HepG2 (cell line): ENCODE results near the gene BTBD19. TPM values are rescaled to one million over a fixed set of nuclear protein-coding genes. Genes with fewer than 3 reads are reported as not detected.
A peak's percentile ranks its signal among the peaks of the same experiment; 100 is the strongest.

Experiments
- DPF2 ChIP-seq: sonication (generic); formaldehyde crosslinking; IDR thresholded peaks from 2 replicates; pipeline ENCODE4 v1.4.0; 2020; ENCODE audit warnings: mild to moderate bottlenecking, low read depth, missing genetic modification reagents, borderline replicate concordance
- IRF2 ChIP-seq: IDR thresholded peaks from 2 replicates; pipeline ENCODE4 v1.6.1; 2018; ENCODE audit warnings: missing genetic modification reagents, missing compliant biosample characterization
- SNAPC2 ChIP-seq: sonication (generic); formaldehyde crosslinking; IDR thresholded peaks from 2 replicates; pipeline ENCODE4 v1.8.1; 2022; ENCODE audit warnings: mild to moderate bottlenecking, missing genetic modification reagents
- SRY ChIP-seq: sonication (generic); formaldehyde crosslinking; IDR thresholded peaks from 2 replicates; pipeline ENCODE4 v1.8.0; 2022; ENCODE audit warnings: mild to moderate bottlenecking, missing genetic modification reagents
- TBX3 ChIP-seq: fragments of 450-650 bp; IDR thresholded peaks from 2 replicates; pipeline ENCODE4 v1.6.1; 2017; ENCODE audit warnings: antibody characterized with exemption, mild to moderate bottlenecking, inconsistent platforms, borderline replicate concordance
- WIZ ChIP-seq: sonication (generic); formaldehyde crosslinking; IDR thresholded peaks from 2 replicates; pipeline ENCODE4 v1.5.1; 2020; ENCODE audit warnings: mild to moderate bottlenecking, missing genetic modification reagents
- ZNF143 ChIP-seq: sonication (generic); formaldehyde crosslinking; IDR thresholded peaks from 2 replicates; pipeline ENCODE4 v1.4.0; 2020; ENCODE audit warnings: missing genetic modification reagents
- polyA plus RNA-seq, 8 experiments: library from polyadenylated mRNA; depleted of rRNA in 3 of 8; stranded (reverse) in 7 of 8; unstranded in 1 of 8; fragments of >200 nt; fragmentation: Illumina TruSeq in 4 of 8; extraction: Trizol in 4 of 8; gene quantifications; 2 replicates each; pipeline versions ENCODE4 v1.2.1 to v1.2.3, GENCODE V29; 2011 to 2016; ENCODE audit warnings: low read depth in 4 of 8, missing spikeins in 1 of 8, mixed read lengths in 1 of 8; ENCODE audit not compliant: insufficient read depth in 1 of 8
- total RNA-seq, 5 experiments: library from RNA; depleted of rRNA; stranded (reverse); fragments of >200 nt; fragmentation: Illumina TruSeq; extraction: Trizol; gene quantifications; 2 replicates each; pipeline ENCODE4 v1.2.3, GENCODE V29; 2016; ENCODE audit warnings: low read depth in 1 of 5
- TF ChIP-seq, protein P1 (sequence below): sonication (generic); formaldehyde crosslinking; IDR thresholded peaks from 2 replicates; pipeline ENCODE4 v1.9.0; 2021; ENCODE audit warnings: missing genetic modification reagents, borderline replicate concordance
- TF ChIP-seq, protein P2 (sequence below), 2 experiments: fragments of 450-650 bp in 1 of 2; sonication (generic) in 1 of 2; formaldehyde crosslinking in 1 of 2; IDR thresholded peaks; 2 replicates each; pipeline versions ENCODE4 v1.6.1 to v1.8.0; 2016 to 2022; ENCODE audit warnings: antibody characterized with exemption in 1 of 2, mild to moderate bottlenecking in 1 of 2, missing genetic modification reagents in 1 of 2
- TF ChIP-seq, protein P3 (sequence below): sonication (generic); formaldehyde crosslinking; IDR thresholded peaks from 2 replicates; pipeline ENCODE4 v1.8.0; 2022; ENCODE audit warnings: mild to moderate bottlenecking, missing genetic modification reagents, moderate library complexity
- TF ChIP-seq, protein P4 (sequence below): IDR thresholded peaks from 2 replicates; pipeline ENCODE4 v1.6.1; 2012; ENCODE audit warnings: low read depth, low read length, improper control_type of control experiment
- TF ChIP-seq, protein P5 (sequence below): sonication (generic); formaldehyde crosslinking; IDR thresholded peaks from 2 replicates; pipeline ENCODE4 v1.5.0; 2020; ENCODE audit warnings: missing genetic modification reagents

The BTBD19 gene
- total and polyA plus RNA-seq, 2 of the 13 experiments (the other 11 are each of a cell fraction or from before 2014, with no cell fraction given) = 2.7 to 6.7 TPM

DNA sequence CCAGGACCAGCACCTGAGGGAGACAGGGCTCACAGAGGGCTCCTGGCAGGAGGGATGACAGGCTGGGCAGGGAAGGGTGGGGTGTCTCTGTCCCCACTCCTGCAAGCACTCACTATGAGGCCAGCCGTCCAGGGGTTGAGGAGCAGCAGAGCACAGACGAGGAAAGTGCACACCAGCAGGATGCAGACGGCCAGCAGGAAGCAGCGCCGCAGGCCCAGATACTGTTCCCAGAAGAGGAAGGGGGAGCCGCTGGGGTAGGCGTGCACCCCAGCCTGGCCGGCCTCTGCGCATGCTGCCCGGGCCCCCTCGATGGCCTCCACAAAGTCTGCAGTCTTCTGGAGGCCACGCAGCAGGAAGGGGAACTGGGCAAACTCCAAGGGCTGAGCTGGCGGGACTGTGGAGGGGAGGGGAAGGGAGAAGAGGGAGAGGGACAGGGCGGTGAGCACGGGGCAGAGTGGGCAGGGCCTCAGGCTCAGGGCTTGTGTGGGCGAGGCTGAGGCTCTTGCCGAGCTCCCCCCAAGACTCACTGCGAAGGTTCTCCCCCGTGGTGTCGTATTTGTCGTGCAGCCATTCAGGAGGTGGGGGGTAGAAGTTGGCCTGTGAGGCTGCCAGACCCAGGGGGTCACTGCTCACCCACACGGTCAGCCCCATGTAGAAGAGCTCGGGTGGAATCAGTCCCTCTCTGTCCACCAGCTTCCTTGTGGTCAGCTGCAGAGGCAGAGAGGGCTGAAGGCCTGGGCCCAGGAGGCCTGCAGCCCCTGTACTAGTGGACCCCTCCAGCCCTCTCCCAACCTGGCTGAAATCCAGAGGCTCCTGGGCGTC lies 18.3 kb downstream of the BTBD19 start (continued):
- TF ChIP-seq, protein P1, sequence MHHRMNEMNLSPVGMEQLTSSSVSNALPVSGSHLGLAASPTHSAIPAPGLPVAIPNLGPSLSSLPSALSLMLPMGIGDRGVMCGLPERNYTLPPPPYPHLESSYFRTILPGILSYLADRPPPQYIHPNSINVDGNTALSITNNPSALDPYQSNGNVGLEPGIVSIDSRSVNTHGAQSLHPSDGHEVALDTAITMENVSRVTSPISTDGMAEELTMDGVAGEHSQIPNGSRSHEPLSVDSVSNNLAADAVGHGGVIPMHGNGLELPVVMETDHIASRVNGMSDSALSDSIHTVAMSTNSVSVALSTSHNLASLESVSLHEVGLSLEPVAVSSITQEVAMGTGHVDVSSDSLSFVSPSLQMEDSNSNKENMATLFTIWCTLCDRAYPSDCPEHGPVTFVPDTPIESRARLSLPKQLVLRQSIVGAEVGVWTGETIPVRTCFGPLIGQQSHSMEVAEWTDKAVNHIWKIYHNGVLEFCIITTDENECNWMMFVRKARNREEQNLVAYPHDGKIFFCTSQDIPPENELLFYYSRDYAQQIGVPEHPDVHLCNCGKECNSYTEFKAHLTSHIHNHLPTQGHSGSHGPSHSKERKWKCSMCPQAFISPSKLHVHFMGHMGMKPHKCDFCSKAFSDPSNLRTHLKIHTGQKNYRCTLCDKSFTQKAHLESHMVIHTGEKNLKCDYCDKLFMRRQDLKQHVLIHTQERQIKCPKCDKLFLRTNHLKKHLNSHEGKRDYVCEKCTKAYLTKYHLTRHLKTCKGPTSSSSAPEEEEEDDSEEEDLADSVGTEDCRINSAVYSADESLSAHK (CRISPR knock-in tag) = no peak
- TF ChIP-seq, protein P2, sequence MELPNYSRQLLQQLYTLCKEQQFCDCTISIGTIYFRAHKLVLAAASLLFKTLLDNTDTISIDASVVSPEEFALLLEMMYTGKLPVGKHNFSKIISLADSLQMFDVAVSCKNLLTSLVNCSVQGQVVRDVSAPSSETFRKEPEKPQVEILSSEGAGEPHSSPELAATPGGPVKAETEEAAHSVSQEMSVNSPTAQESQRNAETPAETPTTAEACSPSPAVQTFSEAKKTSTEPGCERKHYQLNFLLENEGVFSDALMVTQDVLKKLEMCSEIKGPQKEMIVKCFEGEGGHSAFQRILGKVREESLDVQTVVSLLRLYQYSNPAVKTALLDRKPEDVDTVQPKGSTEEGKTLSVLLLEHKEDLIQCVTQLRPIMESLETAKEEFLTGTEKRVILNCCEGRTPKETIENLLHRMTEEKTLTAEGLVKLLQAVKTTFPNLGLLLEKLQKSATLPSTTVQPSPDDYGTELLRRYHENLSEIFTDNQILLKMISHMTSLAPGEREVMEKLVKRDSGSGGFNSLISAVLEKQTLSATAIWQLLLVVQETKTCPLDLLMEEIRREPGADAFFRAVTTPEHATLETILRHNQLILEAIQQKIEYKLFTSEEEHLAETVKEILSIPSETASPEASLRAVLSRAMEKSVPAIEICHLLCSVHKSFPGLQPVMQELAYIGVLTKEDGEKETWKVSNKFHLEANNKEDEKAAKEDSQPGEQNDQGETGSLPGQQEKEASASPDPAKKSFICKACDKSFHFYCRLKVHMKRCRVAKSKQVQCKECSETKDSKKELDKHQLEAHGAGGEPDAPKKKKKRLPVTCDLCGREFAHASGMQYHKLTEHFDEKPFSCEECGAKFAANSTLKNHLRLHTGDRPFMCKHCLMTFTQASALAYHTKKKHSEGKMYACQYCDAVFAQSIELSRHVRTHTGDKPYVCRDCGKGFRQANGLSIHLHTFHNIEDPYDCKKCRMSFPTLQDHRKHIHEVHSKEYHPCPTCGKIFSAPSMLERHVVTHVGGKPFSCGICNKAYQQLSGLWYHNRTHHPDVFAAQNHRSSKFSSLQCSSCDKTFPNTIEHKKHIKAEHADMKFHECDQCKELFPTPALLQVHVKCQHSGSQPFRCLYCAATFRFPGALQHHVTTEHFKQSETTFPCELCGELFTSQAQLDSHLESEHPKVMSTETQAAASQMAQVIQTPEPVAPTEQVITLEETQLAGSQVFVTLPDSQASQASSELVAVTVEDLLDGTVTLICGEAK (IDR thresholded peaks at IDR 0.05) = no peak
- TF ChIP-seq, protein P2 (CRISPR knock-in tag; IDR thresholded peaks at IDR 0.05) = no peak
- TF ChIP-seq, protein P3, sequence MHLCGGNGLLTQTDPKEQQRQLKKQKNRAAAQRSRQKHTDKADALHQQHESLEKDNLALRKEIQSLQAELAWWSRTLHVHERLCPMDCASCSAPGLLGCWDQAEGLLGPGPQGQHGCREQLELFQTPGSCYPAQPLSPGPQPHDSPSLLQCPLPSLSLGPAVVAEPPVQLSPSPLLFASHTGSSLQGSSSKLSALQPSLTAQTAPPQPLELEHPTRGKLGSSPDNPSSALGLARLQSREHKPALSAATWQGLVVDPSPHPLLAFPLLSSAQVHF = peak; percentile 65; the same call in 1 of the 2 replicates
- TF ChIP-seq, protein P4, sequence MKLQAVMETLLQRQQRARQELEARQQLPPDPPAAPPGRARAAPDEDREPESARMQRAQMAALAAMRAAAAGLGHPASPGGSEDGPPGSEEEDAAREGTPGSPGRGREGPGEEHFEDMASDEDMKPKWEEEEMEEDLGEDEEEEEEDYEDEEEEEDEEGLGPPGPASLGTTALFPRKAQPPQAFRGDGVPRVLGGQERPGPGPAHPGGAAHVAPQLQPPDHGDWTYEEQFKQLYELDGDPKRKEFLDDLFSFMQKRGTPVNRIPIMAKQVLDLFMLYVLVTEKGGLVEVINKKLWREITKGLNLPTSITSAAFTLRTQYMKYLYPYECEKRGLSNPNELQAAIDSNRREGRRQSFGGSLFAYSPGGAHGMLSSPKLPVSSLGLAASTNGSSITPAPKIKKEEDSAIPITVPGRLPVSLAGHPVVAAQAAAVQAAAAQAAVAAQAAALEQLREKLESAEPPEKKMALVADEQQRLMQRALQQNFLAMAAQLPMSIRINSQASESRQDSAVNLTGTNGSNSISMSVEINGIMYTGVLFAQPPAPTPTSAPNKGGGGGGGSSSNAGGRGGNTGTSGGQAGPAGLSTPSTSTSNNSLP = no peak
- TF ChIP-seq SRY (CRISPR knock-in tag) (peak; percentile 85), ZNF143 (CRISPR knock-in tag) (peak; percentile 54; the same call in 1 of the 2 replicates), SNAPC2 (CRISPR knock-in tag) (no peak), WIZ (peak; percentile 64; the same call in 1 of the 2 replicates), IRF2 (peak; percentile 88), DPF2 (peak; percentile 36; the same call in 1 of the 2 replicates), TBX3 (no peak)
- TF ChIP-seq, protein P5, sequence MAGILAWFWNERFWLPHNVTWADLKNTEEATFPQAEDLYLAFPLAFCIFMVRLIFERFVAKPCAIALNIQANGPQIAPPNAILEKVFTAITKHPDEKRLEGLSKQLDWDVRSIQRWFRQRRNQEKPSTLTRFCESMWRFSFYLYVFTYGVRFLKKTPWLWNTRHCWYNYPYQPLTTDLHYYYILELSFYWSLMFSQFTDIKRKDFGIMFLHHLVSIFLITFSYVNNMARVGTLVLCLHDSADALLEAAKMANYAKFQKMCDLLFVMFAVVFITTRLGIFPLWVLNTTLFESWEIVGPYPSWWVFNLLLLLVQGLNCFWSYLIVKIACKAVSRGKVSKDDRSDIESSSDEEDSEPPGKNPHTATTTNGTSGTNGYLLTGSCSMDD = no peak
